SK-N-MC (cell line): ENCODE data around the gene AKAP6.

Experiments used
- DNase-seq: peaks from one replicate; pipeline ENCODE4 v3.0.0-alpha.2; 2011; ENCODE audit warnings: low read depth, low spot score
- H3K27ac ChIP-seq: fragments of 200-600 bp; sonication (generic); 2 replicates; pipeline ENCODE4 v1.5.1; 2016; ENCODE audit warnings: mixed run types
- H3K36me3 ChIP-seq: fragments of 200-600 bp; sonication (generic); 2 replicates; pipeline ENCODE4 v1.6.1; 2017; ENCODE audit warnings: antibody characterized with exemption, low read length, mixed read lengths; ENCODE audit not compliant: insufficient read depth
- H3K4me3 ChIP-seq: fragments of 200-600 bp; sonication (generic); 2 replicates; pipeline ENCODE4 v1.5.1; 2016
- H3K9ac ChIP-seq: fragments of 200-600 bp; sonication (generic); 2 replicates; pipeline ENCODE4 v1.8.0; 2017; ENCODE audit warnings: mixed run types, mixed read lengths; ENCODE audit not compliant: insufficient read length
- H3K9me3 ChIP-seq: fragments of 200-600 bp; sonication (generic); 2 replicates; pipeline ENCODE4 v1.6.1; 2017; ENCODE audit warnings: low read depth, mild to moderate bottlenecking, antibody characterized with exemption, low read length, moderate library complexity, mixed read lengths
- EZH2 ChIP-seq: fragments of 200-600 bp; sonication (generic); IDR thresholded peaks from one replicate; pipeline ENCODE4 v1.6.1; 2017; ENCODE audit warnings: antibody characterized with exemption
- FOXP2 ChIP-seq: optimal IDR thresholded peaks from 2 replicates; pipeline ENCODE3; 2011; ENCODE audit warnings: mild to moderate bottlenecking, moderate library complexity; ENCODE audit not compliant: insufficient read depth; ENCODE audit errors: extremely low read length, control extremely low read depth
- POLR2AphosphoS5 ChIP-seq: IDR thresholded peaks from 2 replicates; pipeline ENCODE4 v1.6.1; 2012; ENCODE audit warnings: mild to moderate bottlenecking, low read depth, low read length, borderline replicate concordance

Gene AKAP6

GRCh38 chr14:32329690-32330285 lies 690 bp downstream of the AKAP6 start:
- TF ChIP-seq FOXP2 (no peak), POLR2AphosphoS5 (no peak), EZH2 (no peak)
- Histone ChIP-seq H3K9me3 (no peaks in the 10 kb centered on the region), H3K27ac (no peak overlapping the region), H3K9ac (no peak overlapping the region), H3K4me3 (no peak overlapping the region), H3K36me3 (no peaks in the 10 kb centered on the region)
- DNase-seq, result no peak

DNA sequence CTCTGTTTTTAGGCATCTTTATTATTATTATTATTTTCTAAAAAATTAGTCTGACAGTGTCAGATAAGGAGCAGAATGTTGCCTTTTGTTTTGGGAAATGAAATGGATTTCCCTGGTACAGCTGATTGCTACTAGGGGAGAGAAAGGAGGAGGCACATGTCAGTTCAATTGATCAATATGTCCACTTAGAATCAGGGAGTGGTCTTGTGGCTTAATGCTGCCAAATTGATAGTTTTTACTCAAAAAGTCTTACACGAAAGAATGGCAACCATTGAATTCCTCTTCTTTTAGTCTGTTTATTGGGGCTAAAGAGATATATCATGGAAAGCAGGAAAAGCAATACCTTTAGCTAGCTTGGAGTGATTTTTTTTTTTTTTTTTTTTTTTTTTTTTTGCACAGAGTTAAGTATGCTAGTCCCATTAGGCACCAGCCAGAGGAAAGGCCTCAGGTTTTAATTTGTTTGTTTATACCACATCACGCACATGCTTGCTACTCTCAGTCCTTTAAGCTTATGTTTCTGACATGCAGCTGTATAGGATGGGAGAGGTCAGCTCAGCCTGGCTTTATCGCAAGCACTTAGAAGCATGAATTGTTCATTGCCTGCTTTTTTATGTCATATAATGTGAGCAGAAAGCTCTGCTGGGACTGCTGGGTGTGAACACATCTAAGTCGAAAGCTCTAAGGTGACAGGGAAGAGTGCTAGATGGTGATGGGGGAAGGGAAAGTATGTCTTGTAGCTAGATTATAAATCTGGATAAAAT lies 1.4 kb downstream of the AKAP6 start:
- no peak overlapping the region for H3K27ac ChIP-seq
- DNase-seq, result no peak
- no peaks in the 10 kb centered on the region for H3K9me3 ChIP-seq
- H3K9ac ChIP-seq, result no peak overlapping the region
- no peak overlapping the region for H3K4me3 ChIP-seq
- no peaks in the 10 kb centered on the region for H3K36me3 ChIP-seq
- no peak for TF ChIP-seq POLR2AphosphoS5
- no peak for TF ChIP-seq EZH2
- TF ChIP-seq FOXP2, result no peak

DNA sequence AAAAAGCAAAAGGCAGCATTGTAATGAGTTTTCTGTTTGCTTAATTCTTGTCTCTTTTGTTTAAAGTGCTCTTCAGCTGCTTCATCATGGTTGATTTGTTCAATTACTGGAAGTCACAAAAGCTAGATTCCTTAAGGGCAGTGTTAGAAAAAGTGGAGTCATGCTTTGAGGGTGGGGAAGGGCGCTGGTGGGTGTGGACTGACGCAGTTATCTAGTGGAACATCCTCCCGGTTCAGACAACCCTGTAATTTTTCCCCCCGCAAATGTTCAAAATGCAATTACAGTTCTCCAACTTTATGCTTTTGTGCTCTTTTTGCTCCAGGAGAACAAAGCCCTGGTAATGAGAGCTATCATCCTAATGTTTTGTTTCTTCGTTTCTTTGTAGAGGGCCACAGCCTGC lies 2.1 kb downstream of the AKAP6 start:
- Histone ChIP-seq H3K9ac (no peak overlapping the region), H3K9me3 (no peaks in the 10 kb centered on the region), H3K36me3 (no peaks in the 10 kb centered on the region), H3K27ac (no peak overlapping the region), H3K4me3 (no peak overlapping the region)
- no peak for DNase-seq
- TF ChIP-seq POLR2AphosphoS5, result no peak
- no peak for TF ChIP-seq EZH2
- no peak for TF ChIP-seq FOXP2

GRCh38 chr14:32332415-32333316 lies 3.6 kb downstream of the AKAP6 start:
- H3K27ac ChIP-seq, result no peak overlapping the region
- no peak overlapping the region for H3K4me3 ChIP-seq
- no peak overlapping the region for H3K9ac ChIP-seq
- DNase-seq, result no peak
- no peaks in the 10 kb centered on the region for H3K36me3 ChIP-seq
- TF ChIP-seq EZH2, result no peak
- no peak for TF ChIP-seq FOXP2
- no peak for TF ChIP-seq POLR2AphosphoS5
- H3K9me3 ChIP-seq, result no peaks in the 10 kb centered on the region

DNA sequence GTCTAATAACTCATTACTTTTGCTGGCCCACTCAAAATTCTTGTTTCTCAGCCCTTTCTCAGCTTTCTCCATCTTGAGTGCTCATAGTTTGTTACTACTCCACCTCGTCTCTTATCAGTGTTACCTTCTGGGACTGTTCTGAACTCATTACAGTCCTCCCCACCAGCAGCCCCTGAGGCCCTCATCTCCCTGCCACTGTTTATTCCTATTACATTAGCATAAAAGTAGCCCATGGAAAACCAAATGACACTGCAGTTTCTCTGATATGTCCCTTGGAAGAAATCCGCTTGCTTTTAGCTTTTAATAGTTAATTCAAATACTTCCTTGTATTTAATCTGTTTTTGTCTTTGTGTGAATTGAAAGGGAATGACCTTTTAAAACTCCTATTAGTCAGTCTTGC lies 7.6 kb downstream of the AKAP6 start:
- no peak overlapping the region for H3K4me3 ChIP-seq
- DNase-seq, result no peak
- H3K9ac ChIP-seq, result no peak overlapping the region
- TF ChIP-seq EZH2 (no peak), POLR2AphosphoS5 (no peak), FOXP2 (no peak)
- no peak overlapping the region for H3K27ac ChIP-seq
- no peaks in the 10 kb centered on the region for H3K9me3 ChIP-seq
- H3K36me3 ChIP-seq, result no peaks in the 10 kb centered on the region

DNA sequence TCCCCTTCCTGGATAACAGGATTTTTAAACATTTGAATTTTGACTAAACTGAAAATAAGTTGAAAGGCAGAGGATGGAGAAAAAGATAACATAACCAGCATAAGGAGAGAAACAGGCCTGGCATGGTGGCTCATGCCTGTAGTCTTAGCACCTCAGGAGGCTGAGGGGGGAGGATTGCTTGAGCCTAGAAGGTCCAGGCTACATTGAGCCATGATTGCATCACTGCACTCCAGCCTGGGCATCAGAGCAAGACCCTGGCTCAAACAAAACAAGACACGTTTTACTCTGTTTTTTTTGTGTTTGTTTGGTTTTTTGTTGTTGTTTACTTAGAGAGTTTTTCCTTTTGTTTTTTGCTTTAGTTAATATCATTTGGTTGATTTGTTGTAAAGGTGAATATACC lies 8.7 kb downstream of the AKAP6 start:
- no peaks in the 10 kb centered on the region for H3K36me3 ChIP-seq
- no peak overlapping the region for H3K9ac ChIP-seq
- H3K27ac ChIP-seq, result no peak overlapping the region
- no peak overlapping the region for H3K4me3 ChIP-seq
- TF ChIP-seq EZH2, result no peak
- DNase-seq, result no peak
- no peaks in the 10 kb centered on the region for H3K9me3 ChIP-seq

- H3K27ac ChIP-seq, result no peak overlapping the region
- H3K9ac ChIP-seq, result no peak overlapping the region
- TF ChIP-seq FOXP2 (no peak), POLR2AphosphoS5 (no peak), EZH2 (no peak)
- DNase-seq, result no peak
- no peaks in the 10 kb centered on the region for H3K36me3 ChIP-seq
- H3K4me3 ChIP-seq, result no peak overlapping the region
- H3K9me3 ChIP-seq, result no peaks in the 10 kb centered on the region
Observed at GRCh38 chr14:32339188-32339587, 10.1 kb downstream of the AKAP6 start.

DNA sequence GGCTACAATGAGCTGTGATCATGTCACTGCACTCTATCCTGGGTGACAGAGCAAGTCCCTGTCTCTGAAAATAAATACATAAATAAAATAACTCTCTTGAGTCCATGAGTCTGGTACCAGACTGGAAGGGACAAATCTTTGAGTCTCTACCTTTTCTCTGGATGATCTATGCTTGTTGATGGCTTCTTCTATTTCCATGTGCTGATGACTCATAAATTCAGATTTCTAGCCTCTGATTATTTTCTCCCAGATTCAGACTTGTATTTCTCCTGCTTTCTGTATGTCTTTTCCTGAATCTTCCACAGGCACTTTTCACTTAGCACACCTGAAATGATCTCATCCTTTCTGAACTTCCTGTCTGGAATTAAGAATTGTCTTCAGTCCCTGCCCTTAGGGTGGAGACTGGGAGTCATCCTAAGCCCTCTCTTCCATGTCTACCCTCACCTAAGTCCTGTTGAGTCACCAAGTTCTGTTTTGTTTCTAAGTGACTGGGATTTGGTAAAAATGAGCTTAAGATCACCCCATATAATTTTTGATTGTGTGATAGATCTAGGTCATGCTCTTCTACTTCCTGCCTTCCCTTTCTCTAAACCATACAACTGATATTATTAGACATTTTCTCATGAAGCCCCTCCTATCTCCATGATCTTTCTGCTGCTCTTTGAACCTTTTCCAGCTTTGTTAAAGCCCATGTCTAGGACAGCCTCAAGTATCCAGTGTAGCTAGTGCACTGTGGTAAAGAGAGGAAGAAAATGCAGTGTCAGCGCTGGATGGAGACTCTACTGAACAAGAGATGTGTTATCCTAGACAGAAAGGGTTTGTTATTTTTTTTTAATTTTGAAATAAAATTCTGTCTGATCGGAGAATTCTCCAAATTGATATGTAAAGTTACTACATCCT lies 13.1 kb downstream of the AKAP6 start:
- H3K9ac ChIP-seq, result no peak overlapping the region
- TF ChIP-seq FOXP2, result no peak
- no peak for TF ChIP-seq EZH2
- TF ChIP-seq POLR2AphosphoS5, result no peak
- DNase-seq, result no peak
- no peak overlapping the region for H3K27ac ChIP-seq
- H3K9me3 ChIP-seq, result no peaks in the 10 kb centered on the region
- H3K36me3 ChIP-seq, result no peaks in the 10 kb centered on the region
- H3K4me3 ChIP-seq, result no peak overlapping the region

- H3K4me3 ChIP-seq, result no peak overlapping the region
- H3K9me3 ChIP-seq, result no peaks in the 10 kb centered on the region
- no peak overlapping the region for H3K27ac ChIP-seq
- DNase-seq, result no peak
- H3K36me3 ChIP-seq, result no peaks in the 10 kb centered on the region
- TF ChIP-seq POLR2AphosphoS5 (no peak), FOXP2 (no peak), EZH2 (no peak)
- H3K9ac ChIP-seq, result no peak overlapping the region
Observed at GRCh38 chr14:32342847-32343194, 13.7 kb downstream of the AKAP6 start.
